H1 (cell line): ENCODE measurements around the gene SIRT3. TPM values are rescaled to one million over a fixed set of nuclear protein-coding genes. Genes with fewer than 3 reads are reported as not detected.

ENCODE experiments used
- CTCF ChIA-PET: fragments of 300-600 bp; sonication (Branson Sonifier 250); formaldehyde crosslinking; loops from one replicate; lab custom pipeline; 2021; ENCODE audit not compliant: partially characterized antibody; lab: Charles Lee
- POLR2A ChIA-PET: fragments of 300-600 bp; sonication (Branson Sonifier 250); formaldehyde crosslinking; loops from one replicate; lab custom pipeline; 2021; ENCODE audit warnings: inconsistent platforms; ENCODE audit not compliant: partially characterized antibody; lab: Charles Lee
- DNase-seq, 2 experiments: peaks; one replicate each; pipeline versions ENCODE4 v3.0.0 to v3.0.0-alpha.2; 2010 to 2022; ENCODE audit warnings: low spot score in 2 of 2, low read depth in 1 of 2, mixed read lengths in 1 of 2
- FAIRE-seq: peaks from 2 replicates; lab custom pipeline; 2011; peaks lifted over from hg19 to GRCh38; lab: Jason Lieb, UNC
- H2AFZ ChIP-seq: 2 replicates; pipeline ENCODE4 v1.8.1; 2012; ENCODE audit warnings: low read length, inconsistent platforms
- H2AK5ac ChIP-seq: 2 replicates; pipeline ENCODE4 v1.6.1; 2013; ENCODE audit warnings: low read depth, low read length
- H2BK120ac ChIP-seq: replicated peaks from 2 replicates; pipeline ENCODE3; 2013; ENCODE audit warnings: low read depth, low read length, inconsistent platforms
- H2BK12ac ChIP-seq: 2 replicates; pipeline ENCODE4 v1.6.1; 2013; ENCODE audit warnings: low read depth, low read length
- H2BK15ac ChIP-seq: 2 replicates; pipeline ENCODE4 v1.6.1; 2013; ENCODE audit warnings: low read length
- H2BK20ac ChIP-seq: 2 replicates; pipeline ENCODE4 v1.6.1; 2013; ENCODE audit warnings: low read length
- H2BK5ac ChIP-seq: 2 replicates; pipeline ENCODE4 v1.6.1; 2013; ENCODE audit warnings: low read depth, low read length
- H3K14ac ChIP-seq: 2 replicates; pipeline ENCODE4 v1.6.1; 2013; ENCODE audit warnings: inconsistent platforms; ENCODE audit not compliant: insufficient read length
- H3K18ac ChIP-seq: 2 replicates; pipeline ENCODE4 v1.6.1; 2013; ENCODE audit warnings: low read length; ENCODE audit errors: extremely low read depth
- H3K23ac ChIP-seq: 2 replicates; pipeline ENCODE4 v1.6.1; 2013; ENCODE audit warnings: inconsistent platforms; ENCODE audit not compliant: insufficient read length
- H3K23me2 ChIP-seq: 2 replicates; pipeline ENCODE4 v1.6.1; 2013; ENCODE audit warnings: low read depth, low read length
- H3K27ac ChIP-seq: 2 replicates; pipeline ENCODE4 v1.6.1; 2011; ENCODE audit warnings: low read depth, low read length, inconsistent platforms
- H3K27me3 ChIP-seq, 4 experiments: replicated peaks in 1 of 4; 1 replicate in 1 of 4; 2 replicates in 3 of 4; pipeline versions ENCODE4 v1.6.1 to v1.8.1; 2011 to 2013; ENCODE audit warnings: low read length in 3 of 4, mild to moderate bottlenecking in 3 of 4, inconsistent platforms in 2 of 4, mixed read lengths in 2 of 4, moderate library complexity in 1 of 4; ENCODE audit not compliant: control insufficient read depth in 3 of 4, insufficient read depth in 3 of 4; ENCODE audit errors: extremely low read depth in 1 of 4
- H3K36me3 ChIP-seq, 4 experiments: 2 replicates each; pipeline versions ENCODE4 v1.6.1 to v1.8.1; 2011 to 2013; ENCODE audit warnings: mild to moderate bottlenecking in 4 of 4, low read length in 3 of 4, moderate library complexity in 2 of 4, control low read depth in 1 of 4, inconsistent platforms in 1 of 4; ENCODE audit not compliant: insufficient read depth in 4 of 4, control insufficient read depth in 2 of 4
- H3K4ac ChIP-seq: replicated peaks from 2 replicates; pipeline ENCODE3; 2013; ENCODE audit warnings: low read length, low read depth, mixed read lengths, inconsistent platforms; ENCODE audit not compliant: insufficient read length
- H3K4me1 ChIP-seq, 4 experiments: replicated peaks in 1 of 4; 1 replicate in 1 of 4; 2 replicates in 3 of 4; pipeline versions ENCODE4 v1.6.1 to v1.8.1; 2011 to 2013; ENCODE audit warnings: low read length in 3 of 4, inconsistent platforms in 2 of 4, mixed read lengths in 1 of 4; ENCODE audit not compliant: insufficient read depth in 4 of 4, control insufficient read depth in 3 of 4
- H3K4me2 ChIP-seq, 2 experiments: 2 replicates each; pipeline versions ENCODE4 v1.6.1 to v1.8.1; 2011 to 2013; ENCODE audit warnings: low read depth in 2 of 2, low read length in 2 of 2, control low read depth in 1 of 2, inconsistent platforms in 1 of 2, mild to moderate bottlenecking in 1 of 2; ENCODE audit not compliant: insufficient read depth in 1 of 2
- H3K4me3 ChIP-seq, 4 experiments: fragments of 200-600, 300-600 bp in 1 of 4; sonication (generic), shearing (Covaris generic), sonication (Bioruptor Twin) in 1 of 4; 2 replicates each; pipeline versions ENCODE4 v1.5.1 to v1.8.1; 2011 to 2016; ENCODE audit warnings: low read length in 4 of 4, low read depth in 3 of 4, control low read depth in 2 of 4, inconsistent platforms in 2 of 4, mild to moderate bottlenecking in 2 of 4, mixed read lengths in 1 of 4, moderate library complexity in 1 of 4; ENCODE audit not compliant: insufficient read depth in 2 of 4; ENCODE audit errors: extremely low read depth in 1 of 4
- H3K56ac ChIP-seq: replicated peaks from 2 replicates; pipeline ENCODE3; 2013; ENCODE audit warnings: low read depth, mild to moderate bottlenecking, mixed read lengths, low read length, inconsistent platforms; ENCODE audit not compliant: insufficient read length
- H3K79me1 ChIP-seq: 2 replicates; pipeline ENCODE4 v1.6.1; 2013; ENCODE audit warnings: low read depth, low read length, control low read depth
- H3K79me2 ChIP-seq, 2 experiments: 2 replicates each; pipeline versions ENCODE4 v1.6.1 to v1.8.1; 2012 to 2013; ENCODE audit warnings: low read length in 2 of 2, mild to moderate bottlenecking in 2 of 2, inconsistent platforms in 1 of 2; ENCODE audit not compliant: insufficient read depth in 2 of 2, control insufficient read depth in 1 of 2
- H3K9ac ChIP-seq, 4 experiments: replicated peaks in 1 of 4; 1 replicate in 1 of 4; 2 replicates in 3 of 4; pipeline versions ENCODE4 v1.6.1 to v1.8.1; 2011 to 2013; ENCODE audit warnings: low read depth in 3 of 4, low read length in 3 of 4, control low read depth in 2 of 4, mild to moderate bottlenecking in 2 of 4, moderate library complexity in 2 of 4, inconsistent platforms in 1 of 4; ENCODE audit errors: extremely low read depth in 1 of 4
- H3K9me3 ChIP-seq, 2 experiments: 2 replicates each; pipeline versions ENCODE4 v1.6.1 to v1.8.1; 2012 to 2013; ENCODE audit warnings: mild to moderate bottlenecking in 2 of 2, moderate library complexity in 2 of 2, control low read depth in 1 of 2, inconsistent platforms in 1 of 2, low read depth in 1 of 2, low read length in 1 of 2, mixed read lengths in 1 of 2; ENCODE audit not compliant: insufficient read depth in 2 of 2
- H4K20me1 ChIP-seq, 2 experiments: replicated peaks in 1 of 2; 2 replicates each; pipeline versions ENCODE3 to v1.8.1; 2011 to 2013; ENCODE audit warnings: inconsistent platforms in 2 of 2, low read length in 2 of 2, mild to moderate bottlenecking in 1 of 2; ENCODE audit not compliant: insufficient read depth in 2 of 2, control insufficient read depth in 1 of 2
- H4K5ac ChIP-seq: 2 replicates; pipeline ENCODE4 v1.6.1; 2013; ENCODE audit warnings: low read length, low read depth, mixed read lengths, inconsistent platforms; ENCODE audit not compliant: insufficient read length
- H4K8ac ChIP-seq: 2 replicates; pipeline ENCODE4 v1.8.0; 2013; ENCODE audit warnings: mild to moderate bottlenecking, moderate library complexity, low read length, inconsistent platforms; ENCODE audit not compliant: insufficient read depth; ENCODE audit errors: extremely low read depth
- H4K91ac ChIP-seq: replicated peaks from 2 replicates; pipeline ENCODE3; 2013; ENCODE audit warnings: low read length, mixed read lengths, inconsistent platforms; ENCODE audit not compliant: insufficient read length
- ATF2 ChIP-seq: IDR thresholded peaks from 2 replicates; pipeline ENCODE4 v1.6.1; 2012; ENCODE audit warnings: low read length, inconsistent platforms
- BRCA1 ChIP-seq: IDR thresholded peaks from 2 replicates; pipeline ENCODE4 v1.6.1; 2012; ENCODE audit warnings: low read depth, low read length, improper control_type of control experiment
- FOSL1 ChIP-seq: IDR thresholded peaks from 2 replicates; pipeline ENCODE4 v1.6.1; 2011; ENCODE audit warnings: mild to moderate bottlenecking, low read depth, low read length, moderate library complexity; ENCODE audit not compliant: insufficient read depth
- HDAC6 ChIP-seq: IDR thresholded peaks from one replicate; pipeline ENCODE4 v1.7.1; 2012; ENCODE audit warnings: low read depth, mild to moderate bottlenecking, inconsistent platforms, low read length, moderate library complexity
- NRF1 ChIP-seq: IDR thresholded peaks from 2 replicates; pipeline ENCODE4 v1.6.1; 2011; ENCODE audit warnings: mild to moderate bottlenecking, low read depth, low read length, improper control_type of control experiment
- PHF8 ChIP-seq: fragments of 200-600 bp; sonication (generic); conservative IDR thresholded peaks from 2 replicates; pipeline ENCODE4 v1.7.1; 2012; ENCODE audit warnings: low read depth, mild to moderate bottlenecking, inconsistent platforms, low read length, moderate library complexity
- RAD21 ChIP-seq, 2 experiments: IDR thresholded peaks in 1 of 2; conservative IDR thresholded peaks in 1 of 2; 2 replicates each; pipeline ENCODE4 v1.6.1; 2011; ENCODE audit warnings: low read depth in 2 of 2, low read length in 2 of 2, improper control_type of control experiment in 1 of 2, inconsistent platforms in 1 of 2, mild to moderate bottlenecking in 1 of 2, moderate library complexity in 1 of 2
- SAP30 ChIP-seq: fragments of 300-600 bp; sonication (generic); IDR thresholded peaks from 2 replicates; pipeline ENCODE4 v1.7.1; 2012; ENCODE audit warnings: low read length, moderate library complexity, mild to moderate bottlenecking, inconsistent platforms; ENCODE audit not compliant: insufficient read depth, insufficient replicate concordance
- SIRT6 ChIP-seq: IDR thresholded peaks from one replicate; pipeline ENCODE4 v1.7.1; 2012; ENCODE audit warnings: low read length, inconsistent platforms
- SUZ12 ChIP-seq: fragments of 200-600 bp; sonication (generic); IDR thresholded peaks from 2 replicates; pipeline ENCODE4 v1.6.1; 2012; ENCODE audit warnings: mild to moderate bottlenecking, inconsistent platforms, low read length, moderate library complexity, mixed read lengths
- YY1 ChIP-seq: IDR thresholded peaks from 2 replicates; pipeline ENCODE4 v1.6.1; 2011; ENCODE audit warnings: low read depth, mild to moderate bottlenecking, low read length
- WGBS, 2 experiments: shearing (Covaris generic) in 1 of 2; methylation state at CpG; one replicate each; pipeline versions ENCODE4 v1.1.6 to v1.1.7; 2013 to 2015; ENCODE audit warnings: low lambda C conversion rate in 2 of 2, mixed read lengths in 2 of 2, inconsistent platforms in 1 of 2, low coverage in 1 of 2, missing lambda C conversion rate in 1 of 2; ENCODE audit not compliant: insufficient replicate concordance in 2 of 2, insufficient coverage in 1 of 2, insufficient read length in 1 of 2; ENCODE audit errors: extremely low coverage in 1 of 2, missing lambda C conversion rate in 1 of 2; 5-methylcytosine and 5-hydroxymethylcytosine counted together
- polyA plus RNA-seq, 7 experiments: library from polyadenylated mRNA; depleted of rRNA in 3 of 7; stranded (reverse) in 5 of 7; unstranded in 2 of 7; fragments of >200 nt in 5 of 7; fragments of 200-250 nt in 2 of 7; gene quantifications; 1 replicate in 5 of 7; 2 replicates in 1 of 7; 4 replicates in 1 of 7; pipeline versions ENCODE4 v1.2.1 to v1.2.3, GENCODE V29; 2011 to 2013; ENCODE audit warnings: missing spikeins in 2 of 7, mixed read lengths in 2 of 7
- total RNA-seq: library from RNA; stranded (reverse); fragmentation: NEBNext Ultra II Directional; extraction: Animal tissue kit (Norgen Biotek cat#: 25700); gene quantifications from 2 replicates; pipeline ENCODE4 v1.2.1, GENCODE V29; 2021

SIRT3 gene
- total and polyA plus RNA-seq, 2 of the 8 experiments (the other 6 are each of a cell fraction or from before 2014, with no cell fraction given): 14.3 to 21.6 TPM

GRCh38 chr11:227824-228379 is 8.2 kb downstream of the SIRT3 start:
- 85% methylated on average over 6 of the region's 6 CpGs; no CpG with 5 or more reads in 1 of the 2 experiments for WGBS, 2 experiments
- no peak overlapping the region for H3K4ac ChIP-seq
- POLR2A ChIA-PET: interaction anchor here (1.0 to 9.7 kb wide), 2 partner anchors 12 to 54 kb away, joined by 3 to 99 read pairs; no protein-coding TSS in a partner anchor
- no peak overlapping the region for H3K14ac ChIP-seq
- H2BK120ac ChIP-seq: no peak overlapping the region
- H2BK20ac ChIP-seq: no peak overlapping the region
- no peaks in the 10 kb centered on the region for H4K20me1 ChIP-seq
- no peak overlapping the region for H3K27ac ChIP-seq
- CTCF ChIA-PET: interaction anchor here (0.8 to 2.2 kb wide), 6 partner anchors 11 to 136 kb away, joined by 3 to 11 read pairs (median 3); no protein-coding TSS in a partner anchor
- H2AK5ac ChIP-seq: no peak overlapping the region
- no peak overlapping the region for H2BK12ac ChIP-seq
- no peak overlapping the region for H2AFZ ChIP-seq
- H3K23ac ChIP-seq: no peak overlapping the region
- H2BK15ac ChIP-seq: no peak overlapping the region
- H4K91ac ChIP-seq: no peak overlapping the region
- no peak overlapping the region for H3K4me3 ChIP-seq
- peaks cover 0 to 7% of the 10 kb centered on the region in 2 experiments; a peak in 1 of 4 replicates for H3K79me2 ChIP-seq
- no peak overlapping the region for H3K4me2 ChIP-seq
- no peaks in the 10 kb centered on the region for H3K9me3 ChIP-seq
- no peaks in the 10 kb centered on the region for H3K27me3 ChIP-seq
- H2BK5ac ChIP-seq: no peak overlapping the region
- H3K18ac ChIP-seq: no peak overlapping the region
- no peaks in the 10 kb centered on the region; a peak in 3 of 8 replicates for H3K36me3 ChIP-seq
- no peak for FAIRE-seq
- H3K9ac ChIP-seq: no peak overlapping the region
- no peaks in the 10 kb centered on the region for H3K4me1 ChIP-seq
- no peak overlapping the region for H4K5ac ChIP-seq
- H3K23me2 ChIP-seq: no peaks in the 10 kb centered on the region
- no peak for DNase-seq
- no peak overlapping the region for H3K56ac ChIP-seq
- no peak overlapping the region for H4K8ac ChIP-seq
- H3K79me1 ChIP-seq: no peaks in the 10 kb centered on the region; the same call in 1 of the 2 replicates
- TF ChIP-seq YY1 (no peak), SAP30 (no peak), RAD21 (IDR thresholded peaks at IDR 0.05 in 1 of 2, conservative IDR thresholded peaks at IDR 0.05 in 1 of 2; ENCODE audit: low read depth in 2 of 2, low read length in 2 of 2) (no peak), PHF8 (no peak), SIRT6 (no peak), HDAC6 (no peak), ATF2 (no peak), FOSL1 (no peak), SUZ12 (no peak), NRF1 (no peak), BRCA1 (no peak)
